Measurements from ENCODE around the gene CBX8.
"Not testable (repeated sequence)": the region's sequence is repeated elsewhere in the genome, so short reads cannot be mapped to it uniquely, and the experiment has no call there.

CBX8 gene

GRCh38 chr17:79757140-79757745, 39.6 kb downstream of the CBX8 start:
- FAIRE-seq = no peak
- no peak for DNase-seq (ENCODE audit: low spot score)

DNA sequence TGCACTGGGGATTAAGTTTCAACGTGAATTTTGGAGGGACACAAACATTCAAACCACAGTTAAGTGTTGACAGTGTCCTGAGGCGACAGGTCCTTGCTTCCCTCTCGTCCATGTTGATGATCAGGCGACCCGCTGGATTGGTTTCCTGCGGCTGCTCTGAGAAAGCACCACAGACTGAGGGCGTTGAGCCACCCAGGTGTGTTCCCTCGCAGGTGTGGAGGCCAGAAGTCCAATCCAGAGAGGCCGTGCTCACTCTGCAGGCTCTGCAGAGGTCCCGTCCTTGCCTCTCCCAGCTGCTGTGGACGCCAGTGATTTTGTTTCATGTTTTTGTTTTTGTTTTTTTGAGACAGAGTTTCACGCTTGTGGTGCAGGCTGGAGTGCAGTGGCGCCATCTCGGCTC, 41.3 kb downstream of the CBX8 start:
- DNase-seq (ENCODE audit: low spot score) (no peak), FAIRE-seq (no peak)

DNA sequence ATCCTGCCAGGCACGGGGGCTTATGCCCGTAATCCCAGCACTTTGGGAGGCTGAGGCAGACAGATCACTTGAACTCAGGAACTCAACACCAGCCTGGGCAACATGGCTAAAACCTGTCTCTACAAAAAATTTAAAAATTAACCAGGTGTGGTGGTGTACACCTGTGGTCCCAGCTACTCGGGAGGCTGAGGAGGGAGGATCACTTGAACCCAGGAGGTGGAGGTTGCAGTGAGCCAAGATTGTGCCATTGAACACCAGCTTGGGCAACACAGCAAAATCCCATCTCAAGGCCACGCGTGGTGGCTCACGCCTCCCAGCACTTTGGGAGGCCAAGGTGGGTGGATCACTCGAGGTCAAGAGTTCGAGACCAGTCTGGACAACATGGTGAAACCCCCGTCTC, 42.0 kb downstream of the CBX8 start:
- not testable (repeated sequence) for DNase-seq (ENCODE audit: low spot score); FAIRE-seq

DNA sequence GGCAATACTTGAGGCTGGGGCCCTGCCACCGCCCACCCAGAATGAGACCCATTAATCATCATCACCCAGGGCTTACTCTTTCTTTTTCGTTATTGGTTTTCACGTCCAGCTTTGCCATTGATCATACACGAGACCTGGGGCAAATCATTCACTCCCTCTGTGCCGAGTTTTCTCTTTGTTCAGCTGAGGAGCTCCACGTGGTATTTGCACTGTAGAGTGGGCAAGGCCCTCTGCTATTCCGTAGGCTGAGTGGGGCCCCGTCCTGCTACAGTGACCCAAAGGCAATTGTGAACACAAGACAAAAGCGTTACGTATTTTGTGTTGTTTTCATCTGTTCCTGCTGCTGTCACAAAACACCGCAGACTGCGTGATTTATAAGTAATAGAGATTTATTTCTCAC, 42.5 kb downstream of the CBX8 start:
- FAIRE-seq (no peak), DNase-seq (ENCODE audit: low spot score) (no peak)

DNA sequence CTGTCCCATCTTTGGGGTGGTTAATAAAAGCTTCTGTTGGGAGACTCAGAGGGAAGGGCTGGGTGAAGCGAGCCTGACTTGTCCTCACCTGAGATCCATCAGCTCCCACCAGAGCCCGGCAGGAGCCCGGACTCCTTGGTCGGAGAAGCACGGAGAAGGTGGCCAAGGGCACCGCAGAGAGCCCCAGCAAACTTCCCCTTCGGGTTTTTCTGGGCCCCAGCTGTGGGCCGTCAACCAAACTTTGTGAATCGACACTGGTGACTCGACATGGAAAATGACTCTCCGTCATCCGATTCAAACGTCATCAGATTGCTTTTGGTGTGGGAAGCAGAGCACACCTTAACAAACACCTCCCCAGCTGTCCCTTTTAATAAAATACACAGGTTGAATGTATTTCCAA, 44.7 kb downstream of the CBX8 start:
- no peak for FAIRE-seq
- DNase-seq (ENCODE audit: low spot score) = no peak

- DNase-seq (ENCODE audit: low spot score) = no peak
- FAIRE-seq = no peak
These were observed 46.0 kb downstream of the CBX8 start for GRCh38 chr17:79750650-79751545.

DNA sequence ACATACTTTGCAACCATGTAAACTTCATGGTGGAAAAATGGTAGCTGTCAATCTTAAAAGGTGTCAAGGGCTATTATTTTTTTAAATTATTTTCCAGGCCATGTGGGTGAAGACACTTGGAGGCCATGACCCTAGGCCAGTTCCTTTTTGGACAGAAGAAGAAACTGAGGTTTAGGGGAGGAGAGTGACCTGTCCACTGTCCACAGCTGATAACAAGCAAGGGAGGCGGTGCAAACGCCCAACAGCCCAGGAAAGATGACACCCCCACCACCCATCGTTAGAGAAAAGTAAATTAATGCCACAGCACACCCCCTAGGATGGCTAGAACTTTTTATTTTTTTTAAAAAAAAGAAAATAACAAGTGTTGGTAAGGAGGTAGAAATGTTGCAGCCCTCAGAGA, 46.9 kb downstream of the CBX8 start:
- DNase-seq (ENCODE audit: low spot score) (no peak), FAIRE-seq (no peak)

- FAIRE-seq (no peak), DNase-seq (ENCODE audit: low spot score) (no peak)
These were observed 47.6 kb downstream of the CBX8 start for GRCh38 chr17:79749156-79749815.

GRCh38 chr17:79748295-79749099, 48.4 kb downstream of the CBX8 start:
- FAIRE-seq (no peak), DNase-seq (ENCODE audit: low spot score) (no peak)

DNA sequence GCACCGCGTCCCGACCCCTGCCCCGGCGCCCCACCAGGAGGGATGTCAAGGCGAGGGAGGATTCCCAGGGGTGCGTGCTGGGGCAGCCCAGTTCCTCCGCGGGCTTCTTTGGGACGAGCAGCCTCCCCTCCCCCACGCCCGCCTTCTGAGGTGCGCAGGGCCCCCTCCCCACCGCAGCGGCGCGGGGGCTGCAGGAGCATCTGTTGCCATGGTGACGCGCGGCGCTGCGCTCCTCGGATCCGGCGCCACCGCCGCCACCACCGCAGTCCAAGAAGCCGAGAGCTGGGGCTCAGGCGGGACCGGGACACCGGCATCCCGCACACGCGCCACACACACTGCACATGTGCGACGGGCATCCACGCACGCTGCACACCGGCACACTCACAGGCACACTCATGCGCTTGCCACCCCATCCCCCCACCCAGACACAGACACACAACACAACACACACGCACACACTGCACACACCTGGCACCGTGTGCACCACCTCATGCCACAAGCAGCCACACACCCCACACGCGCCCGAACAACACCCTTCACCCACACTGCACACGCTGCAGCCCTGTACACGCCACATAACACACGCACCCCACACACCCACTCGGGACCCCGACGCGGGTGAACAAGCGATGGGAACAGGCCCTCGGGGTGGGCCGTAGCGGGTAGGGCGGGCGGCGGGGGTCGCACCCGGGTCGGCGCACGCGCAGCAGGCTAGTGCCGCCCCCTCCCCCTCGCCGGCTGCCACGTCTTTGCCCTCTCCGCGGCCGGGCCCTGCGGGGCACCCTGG, 49.2 kb downstream of the CBX8 start:
- DNase-seq (ENCODE audit: low spot score) = no peak
- no peak for FAIRE-seq

DNA sequence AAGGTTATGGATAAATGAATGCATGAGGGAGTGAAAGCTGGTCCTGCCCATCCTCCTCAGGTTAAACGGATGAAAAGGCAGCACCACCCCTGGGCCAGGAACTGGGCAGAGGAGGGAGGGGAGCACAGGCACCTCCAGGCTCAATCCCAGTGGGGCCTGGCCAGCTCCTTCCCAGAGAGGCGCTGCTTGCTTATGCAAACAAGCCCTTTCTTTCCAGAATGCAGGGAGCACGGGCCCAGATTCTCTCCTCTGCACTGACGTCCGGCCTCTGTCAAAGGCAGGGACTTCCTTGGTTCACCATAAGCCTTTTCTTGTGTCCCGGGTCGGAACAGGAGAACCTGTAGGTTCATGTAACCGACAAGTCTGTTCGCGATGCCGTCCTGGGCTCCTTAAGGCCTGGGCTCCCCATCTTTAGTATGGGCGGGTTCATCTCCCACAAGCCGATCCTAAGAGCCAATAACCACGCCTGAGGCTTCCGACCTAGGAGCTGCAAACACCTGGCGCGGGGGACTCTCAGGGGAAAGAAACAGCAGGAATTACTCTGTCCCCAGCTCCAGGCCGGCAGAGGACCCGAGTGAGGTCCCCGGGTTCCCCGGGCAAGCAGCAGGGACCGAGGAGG, 49.9 kb downstream of the CBX8 start:
- no peak for FAIRE-seq
- DNase-seq (ENCODE audit: low spot score) = no peak

- no peak for FAIRE-seq
These were observed 51.2 kb downstream of the CBX8 start for GRCh38 chr17:79745641-79746105.

GRCh38 chr17:79743614-79744013, 53.3 kb downstream of the CBX8 start:
- FAIRE-seq = no peak
- no peak for DNase-seq (ENCODE audit: low spot score)

More at GRCh38 chr17:79745641-79746105, 51.2 kb downstream of the CBX8 start:
- DNase-seq (ENCODE audit: low spot score) = no peak

GRCh38 chr17:79742951-79743476, 53.9 kb downstream of the CBX8 start:
- FAIRE-seq = no peak

DNA sequence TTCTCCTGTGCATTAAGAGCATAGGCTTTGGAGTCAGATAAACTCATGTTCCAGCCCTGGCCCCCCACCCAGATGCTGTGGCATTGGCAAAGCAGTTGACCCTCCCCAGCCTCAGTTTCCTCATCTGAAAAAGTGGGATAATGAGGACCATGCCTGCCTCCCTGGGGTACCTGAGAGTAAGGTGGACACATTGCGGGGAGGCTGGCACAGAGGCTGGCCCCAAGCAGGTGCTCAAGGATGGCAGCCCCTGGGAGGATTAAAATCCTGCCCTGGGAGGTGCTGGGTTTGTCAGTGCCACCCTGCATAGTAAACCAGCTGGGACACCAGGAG, 54.3 kb downstream of the CBX8 start:
- no peak for FAIRE-seq

More at GRCh38 chr17:79742951-79743476, 53.9 kb downstream of the CBX8 start:
- DNase-seq (ENCODE audit: low spot score) = no peak

More for the DNA sequence above, 54.3 kb downstream of the CBX8 start:
- no peak for DNase-seq (ENCODE audit: low spot score)
